ENCODE results near the gene WWP2. TPM values are rescaled to one million over a fixed set of nuclear protein-coding genes. Genes with fewer than 3 reads are reported as not detected.

The WWP2 gene
- total and polyA plus RNA-seq, 2 experiments from 2014 or later: 18.5 to 19.0 TPM

- TF ChIP-seq EZH2phosphoT487 (IDR thresholded peaks at IDR 0.05; ENCODE audit: insufficient read depth, low read depth) (no peak), EZH2 (IDR thresholded peaks at IDR 0.05; ENCODE audit: insufficient read depth, poor library complexity, severe bottlenecking) (no peak)
- Histone ChIP-seq H3K27me3 (replicated peaks; ENCODE audit: insufficient read depth) (no peaks in the 10 kb centered on the region), H3K36me3 (ENCODE audit: low read depth) (peaks cover 62% of the 10 kb centered on the region), H3K27ac (no peak overlapping the region), H3K4me2 (ENCODE audit: unreplicated experiment) (no peak overlapping the region), H3K9ac (no peak overlapping the region), H3F3A (ENCODE audit: insufficient read depth) (peaks cover 17% of the 10 kb centered on the region; the same call in 1 of the 2 replicates), H3K79me2 (ENCODE audit: insufficient read depth) (peaks cover 44% of the 10 kb centered on the region), H3K4me1 (ENCODE audit: insufficient read depth) (no peaks in the 10 kb centered on the region; the same call in 1 of the 2 replicates), H3K9me2 (ENCODE audit: insufficient read depth) (no peaks in the 10 kb centered on the region), H2AFZ (no peak overlapping the region), H3K9me3 (ENCODE audit: low read depth) (no peaks in the 10 kb centered on the region), H4K20me1 (ENCODE audit: insufficient read depth) (no peaks in the 10 kb centered on the region), H3K4me3 (no peak overlapping the region)
- in situ Hi-C loops (cut with MboI): no loop called here
- DNase-seq: no peak
- 99% methylated on average over 11 of the region's 11 CpGs for WGBS, 2 experiments (ENCODE audit: low coverage in 1 of 2, low lambda C conversion rate in 2 of 2, missing lambda C conversion rate in 2 of 2)
Measured at GRCh38 chr16:69745232-69745612, 16.9 kb upstream of the WWP2 start.

- Histone ChIP-seq H2AFZ (no peak overlapping the region), H3K4me1 (ENCODE audit: insufficient read depth) (no peaks in the 10 kb centered on the region; the same call in 1 of the 2 replicates), H3K9me2 (ENCODE audit: insufficient read depth) (no peaks in the 10 kb centered on the region), H3K79me2 (ENCODE audit: insufficient read depth) (peaks cover 51% of the 10 kb centered on the region), H3F3A (ENCODE audit: insufficient read depth) (peaks cover 17% of the 10 kb centered on the region; the same call in 1 of the 2 replicates), H3K27me3 (replicated peaks; ENCODE audit: insufficient read depth) (no peaks in the 10 kb centered on the region), H3K27ac (no peak overlapping the region), H3K9ac (no peak overlapping the region), H3K9me3 (ENCODE audit: low read depth) (no peaks in the 10 kb centered on the region), H4K20me1 (ENCODE audit: insufficient read depth) (no peaks in the 10 kb centered on the region), H3K4me3 (no peak overlapping the region), H3K36me3 (ENCODE audit: low read depth) (peaks cover 69% of the 10 kb centered on the region), H3K4me2 (ENCODE audit: unreplicated experiment) (no peak overlapping the region)
- TF ChIP-seq EZH2phosphoT487 (IDR thresholded peaks at IDR 0.05; ENCODE audit: insufficient read depth, low read depth) (no peak), EZH2 (IDR thresholded peaks at IDR 0.05; ENCODE audit: insufficient read depth, poor library complexity, severe bottlenecking) (no peak)
- DNase-seq: no peak
- WGBS, 2 experiments (ENCODE audit: low coverage in 1 of 2, low lambda C conversion rate in 2 of 2, missing lambda C conversion rate in 2 of 2): 86 to 88% methylated on average over 10 of the region's 10 CpGs
- in situ Hi-C loops (cut with MboI): no loop called here
Measured at GRCh38 chr16:69745959-69746358, 16.2 kb upstream of the WWP2 start.

- 100% methylated on average over 5 to 8 of the region's 8 CpGs for WGBS, 2 experiments (ENCODE audit: low coverage in 1 of 2, low lambda C conversion rate in 2 of 2, missing lambda C conversion rate in 2 of 2)
- in situ Hi-C loops (cut with MboI): no loop called here
Measured at GRCh38 chr16:69747115-69747514, 15.0 kb upstream of the WWP2 start.

DNA sequence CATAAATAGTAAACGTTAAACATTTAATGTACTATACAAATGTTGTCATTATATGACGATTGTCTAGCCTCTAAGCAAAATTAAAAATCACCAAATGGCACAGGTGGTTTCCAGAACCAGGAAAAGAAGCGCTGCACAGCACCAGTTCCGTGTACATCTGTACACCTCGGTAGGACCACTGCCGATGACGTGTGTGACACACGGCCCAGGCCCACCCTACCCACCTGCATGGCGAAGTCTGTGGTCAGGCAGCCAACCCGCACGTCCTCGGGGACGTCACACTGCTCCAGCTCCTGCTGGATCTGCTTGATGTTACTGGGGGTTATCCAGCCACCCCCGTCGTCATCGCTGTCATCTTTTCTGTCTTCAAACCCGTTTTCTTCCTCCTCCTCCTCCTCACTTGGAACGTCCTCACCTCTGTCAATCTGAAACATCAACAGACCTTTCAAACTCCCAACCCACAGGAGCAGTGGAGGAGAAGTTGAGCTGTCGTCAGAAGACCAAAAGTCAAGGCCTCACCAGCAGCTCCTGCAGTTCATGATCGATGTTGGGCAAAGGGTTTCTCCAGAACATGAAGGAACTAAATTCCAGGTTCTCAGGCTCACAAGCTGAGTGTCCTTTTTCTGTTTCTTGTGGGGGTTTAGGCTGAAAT, 13.3 kb upstream of the WWP2 start:
- no peaks in the 10 kb centered on the region for H3K9me3 ChIP-seq (ENCODE audit: low read depth)
- no peak overlapping the region for H2AFZ ChIP-seq
- H3K9me2 ChIP-seq (ENCODE audit: insufficient read depth): no peaks in the 10 kb centered on the region
- H3K27ac ChIP-seq: no peak overlapping the region
- in situ Hi-C loops (cut with MboI): no loop called here
- peaks cover 75% of the 10 kb centered on the region for H3K79me2 ChIP-seq (ENCODE audit: insufficient read depth)
- no peak overlapping the region for H3K9ac ChIP-seq
- no peak overlapping the region for H3K4me3 ChIP-seq
- H3K36me3 ChIP-seq (ENCODE audit: low read depth): peaks cover 48% of the 10 kb centered on the region
- H3F3A ChIP-seq (ENCODE audit: insufficient read depth): peaks cover under 1% of the 10 kb centered on the region; the same call in 1 of the 2 replicates
- no peak overlapping the region for H3K4me2 ChIP-seq (ENCODE audit: unreplicated experiment)
- H3K27me3 ChIP-seq (replicated peaks; ENCODE audit: insufficient read depth): no peaks in the 10 kb centered on the region
- DNase-seq: no peak
- TF ChIP-seq EZH2 (IDR thresholded peaks at IDR 0.05; ENCODE audit: insufficient read depth, poor library complexity, severe bottlenecking) (no peak), EZH2phosphoT487 (IDR thresholded peaks at IDR 0.05; ENCODE audit: insufficient read depth, low read depth) (no peak)
- H3K4me1 ChIP-seq (ENCODE audit: insufficient read depth): 0 out of 2 replicates have a peak, but pooled peaks cover 8% of the 10 kb centered on the region
- H4K20me1 ChIP-seq (ENCODE audit: insufficient read depth): no peaks in the 10 kb centered on the region
- 89% methylated on average over 20 of the region's 20 CpGs for WGBS, 2 experiments (ENCODE audit: low coverage in 1 of 2, low lambda C conversion rate in 2 of 2, missing lambda C conversion rate in 2 of 2)

More at GRCh38 chr16:69747115-69747514, 15.0 kb upstream of the WWP2 start:
- no peak overlapping the region for H2AFZ ChIP-seq
- no peaks in the 10 kb centered on the region for H3K9me3 ChIP-seq (ENCODE audit: low read depth)
- no peak overlapping the region for H3K4me2 ChIP-seq (ENCODE audit: unreplicated experiment)
- H3K36me3 ChIP-seq (ENCODE audit: low read depth): peaks cover 62% of the 10 kb centered on the region
- no peak for TF ChIP-seq EZH2phosphoT487 (IDR thresholded peaks at IDR 0.05; ENCODE audit: insufficient read depth, low read depth)
- TF ChIP-seq EZH2 (IDR thresholded peaks at IDR 0.05; ENCODE audit: insufficient read depth, poor library complexity, severe bottlenecking): no peak
- peaks cover 62% of the 10 kb centered on the region for H3K79me2 ChIP-seq (ENCODE audit: insufficient read depth)
- H3K9ac ChIP-seq: no peak overlapping the region
- H3K27ac ChIP-seq: no peak overlapping the region
- H3K27me3 ChIP-seq (replicated peaks; ENCODE audit: insufficient read depth): no peaks in the 10 kb centered on the region
- DNase-seq: no peak
- no peaks in the 10 kb centered on the region for H4K20me1 ChIP-seq (ENCODE audit: insufficient read depth)
- peaks cover 10% of the 10 kb centered on the region; the same call in 1 of the 2 replicates for H3F3A ChIP-seq (ENCODE audit: insufficient read depth)
- no peaks in the 10 kb centered on the region for H3K9me2 ChIP-seq (ENCODE audit: insufficient read depth)
- no peaks in the 10 kb centered on the region for H3K4me1 ChIP-seq (ENCODE audit: insufficient read depth)
- no peak overlapping the region for H3K4me3 ChIP-seq
